ELF-1 (cell line): ENCODE measurements around the gene SLC4A2.
"Not testable (repeated sequence)": the region's sequence is repeated elsewhere in the genome, so short reads cannot be mapped to it uniquely, and the experiment has no call there.

Source experiments
- DNase-seq: peaks from one replicate; pipeline ENCODE4 v3.0.0-alpha.2; 2016; ENCODE audit warnings: low read depth, low spot score

Gene SLC4A2

GRCh38 chr7:151024435-151025056 is 34.8 kb upstream of the SLC4A2 start, which contains the start of gene ATG9B:
Gene ATG9B, minus strand, starts transcription at chr7:151024494. Its CDS starts 71 bp downstream, at chr7:151024423.
- DNase-seq: peak; percentile 79

DNA sequence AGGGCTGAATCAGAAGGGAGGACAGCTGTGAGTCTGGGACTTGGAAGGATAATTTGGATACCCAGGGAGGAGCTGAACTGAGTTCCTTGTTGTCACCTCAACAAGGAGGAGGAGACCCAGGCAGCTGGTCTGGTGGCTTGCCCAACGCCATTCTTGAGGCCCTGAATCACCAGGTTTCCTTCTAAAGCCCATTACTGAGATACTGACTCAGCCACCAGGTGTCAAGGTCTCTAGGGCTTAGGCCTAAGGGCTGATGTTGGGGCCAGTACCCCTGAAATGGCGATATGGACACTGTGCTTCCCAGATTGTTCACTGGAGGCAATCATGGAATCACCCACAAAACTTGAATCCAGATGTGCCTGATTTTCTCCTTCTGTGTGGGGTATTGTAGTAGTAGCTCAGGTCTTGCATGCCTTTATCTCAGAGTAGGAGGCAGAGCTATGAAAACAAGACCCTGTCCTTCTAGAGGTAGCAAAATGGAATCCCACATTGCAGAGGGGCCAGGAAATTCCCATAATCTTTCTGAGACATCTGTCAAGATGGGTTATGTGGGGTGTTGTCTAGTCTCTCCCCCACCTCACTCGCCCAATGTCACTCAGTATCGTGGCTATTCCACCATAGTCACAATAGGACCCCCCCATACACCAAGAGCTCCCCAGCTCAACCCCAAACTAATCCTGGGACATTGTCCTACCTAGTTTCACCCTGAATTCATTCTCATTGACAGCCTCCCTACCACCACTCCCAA is 33.3 kb upstream of the SLC4A2 start:
- peak; percentile 75 for DNase-seq

DNA sequence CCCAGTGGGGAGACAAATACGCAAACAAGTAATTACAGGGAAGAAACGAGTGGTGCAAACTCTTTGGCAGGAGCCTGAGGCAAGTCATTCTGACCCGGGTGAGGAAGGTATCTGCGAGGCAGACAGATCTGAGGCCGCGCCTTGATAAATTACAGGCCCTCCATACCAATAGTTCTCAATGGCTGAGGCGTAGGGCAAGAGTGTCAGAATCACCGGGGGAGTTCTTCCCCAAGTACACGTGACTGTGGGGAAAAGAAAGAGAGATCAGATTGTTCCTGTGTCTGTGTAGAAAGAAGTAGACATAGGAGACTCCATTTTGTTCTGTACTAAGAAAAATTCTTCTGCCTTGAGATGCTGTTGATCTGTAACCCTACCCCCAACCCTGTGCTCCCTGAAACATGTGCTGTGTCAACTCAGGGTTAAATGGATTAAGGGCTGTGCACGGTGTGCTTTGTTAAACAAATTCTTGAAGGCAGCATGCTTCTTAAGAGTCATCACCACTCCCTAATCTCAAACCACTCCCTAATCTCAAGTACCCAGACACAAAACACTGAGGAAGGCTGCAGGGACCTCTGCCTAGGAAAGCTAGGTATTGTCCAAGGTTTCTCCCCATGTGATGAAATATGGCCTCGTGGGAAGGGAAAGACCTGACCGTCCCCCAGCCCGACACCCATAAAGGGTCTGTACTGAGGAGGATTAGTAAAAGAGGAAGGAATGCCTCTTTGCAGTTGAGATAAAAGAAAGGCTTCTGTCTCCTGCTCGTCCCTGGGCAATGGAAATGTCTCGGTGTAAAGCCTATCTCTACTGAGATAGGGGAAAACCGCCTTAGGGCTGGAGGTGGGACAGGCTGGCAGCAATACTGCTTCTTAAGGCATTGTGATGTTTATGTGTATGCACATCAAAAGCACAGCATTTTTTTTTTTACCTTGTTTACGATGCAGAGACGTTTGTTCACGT is 32.3 kb upstream of the SLC4A2 start:
- peak; percentile 92 for DNase-seq

DNA sequence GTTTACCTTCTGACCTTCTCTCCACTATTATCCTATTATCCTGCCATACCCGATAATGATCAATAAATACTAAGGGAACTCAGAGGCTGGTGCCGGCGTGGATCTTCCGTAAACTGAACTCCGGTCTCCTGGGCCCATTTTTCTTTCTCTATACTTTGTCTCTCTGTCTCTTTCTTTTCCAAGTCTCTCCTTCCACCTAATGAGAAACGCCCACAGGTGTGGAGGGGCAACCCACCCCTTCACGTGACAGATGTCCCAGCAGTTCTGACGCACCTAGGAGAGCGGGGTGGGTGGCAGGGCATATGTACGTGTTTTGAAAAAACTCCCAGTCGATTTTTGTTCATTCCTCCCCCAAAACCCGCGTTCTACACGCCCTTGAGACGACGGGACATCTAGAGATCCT is 31.7 kb upstream of the SLC4A2 start:
- DNase-seq: not testable (repeated sequence)

GRCh38 chr7:151028131-151028947 is 31.1 kb upstream of the SLC4A2 start, which contains the start of gene ABCB8:
Gene ABCB8, plus strand, starts transcription at chr7:151028450. Its CDS starts 66 bp downstream, at chr7:151028516.
- peak; percentile 100 for DNase-seq

DNA sequence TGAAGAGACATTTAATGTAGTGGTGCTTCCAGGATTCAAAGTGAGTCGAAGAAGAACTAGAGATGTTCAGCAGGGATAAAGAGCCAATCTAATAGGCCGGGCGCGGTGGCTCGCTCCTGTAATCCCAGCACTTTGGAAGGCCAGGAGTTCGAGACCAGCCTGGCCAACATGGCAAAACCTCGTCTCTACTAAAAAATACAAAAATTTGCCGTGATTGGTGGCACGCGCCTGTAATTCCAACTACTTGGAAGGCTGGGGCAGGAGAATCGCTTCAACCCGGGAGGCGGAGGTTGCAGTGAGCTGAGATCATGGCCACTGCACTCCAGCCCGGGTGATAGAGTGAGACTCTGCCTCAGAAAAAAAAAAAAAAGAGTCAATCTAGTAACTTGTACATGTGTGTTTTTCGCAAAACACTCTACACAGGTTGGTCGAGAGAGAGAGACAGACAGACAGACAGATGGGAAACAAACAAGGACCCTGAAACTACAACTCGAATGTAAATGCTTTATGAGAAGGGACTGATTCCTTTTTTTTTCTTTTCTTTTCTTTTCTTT is 30.4 kb upstream of the SLC4A2 start:
- DNase-seq: no peak

DNA sequence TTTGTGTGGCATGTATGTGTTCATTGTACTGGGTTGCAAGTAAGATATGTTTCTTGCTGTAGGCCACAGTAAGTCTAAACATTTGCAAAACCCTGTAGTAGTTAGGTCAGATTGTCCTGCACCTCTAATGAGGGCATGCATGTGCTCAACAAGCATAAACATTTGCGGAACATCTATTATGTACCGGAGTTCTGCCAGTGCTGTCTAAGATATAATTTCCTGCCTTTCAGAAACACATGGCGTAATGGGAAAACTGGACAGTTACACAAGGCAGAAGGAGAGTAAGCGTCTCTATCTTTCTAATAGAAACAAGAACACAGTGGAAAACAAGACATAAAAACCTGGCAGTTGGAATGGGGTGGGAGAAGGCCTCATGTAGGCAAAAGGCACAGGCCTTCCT is 28.4 kb upstream of the SLC4A2 start:
- no peak for DNase-seq

DNA sequence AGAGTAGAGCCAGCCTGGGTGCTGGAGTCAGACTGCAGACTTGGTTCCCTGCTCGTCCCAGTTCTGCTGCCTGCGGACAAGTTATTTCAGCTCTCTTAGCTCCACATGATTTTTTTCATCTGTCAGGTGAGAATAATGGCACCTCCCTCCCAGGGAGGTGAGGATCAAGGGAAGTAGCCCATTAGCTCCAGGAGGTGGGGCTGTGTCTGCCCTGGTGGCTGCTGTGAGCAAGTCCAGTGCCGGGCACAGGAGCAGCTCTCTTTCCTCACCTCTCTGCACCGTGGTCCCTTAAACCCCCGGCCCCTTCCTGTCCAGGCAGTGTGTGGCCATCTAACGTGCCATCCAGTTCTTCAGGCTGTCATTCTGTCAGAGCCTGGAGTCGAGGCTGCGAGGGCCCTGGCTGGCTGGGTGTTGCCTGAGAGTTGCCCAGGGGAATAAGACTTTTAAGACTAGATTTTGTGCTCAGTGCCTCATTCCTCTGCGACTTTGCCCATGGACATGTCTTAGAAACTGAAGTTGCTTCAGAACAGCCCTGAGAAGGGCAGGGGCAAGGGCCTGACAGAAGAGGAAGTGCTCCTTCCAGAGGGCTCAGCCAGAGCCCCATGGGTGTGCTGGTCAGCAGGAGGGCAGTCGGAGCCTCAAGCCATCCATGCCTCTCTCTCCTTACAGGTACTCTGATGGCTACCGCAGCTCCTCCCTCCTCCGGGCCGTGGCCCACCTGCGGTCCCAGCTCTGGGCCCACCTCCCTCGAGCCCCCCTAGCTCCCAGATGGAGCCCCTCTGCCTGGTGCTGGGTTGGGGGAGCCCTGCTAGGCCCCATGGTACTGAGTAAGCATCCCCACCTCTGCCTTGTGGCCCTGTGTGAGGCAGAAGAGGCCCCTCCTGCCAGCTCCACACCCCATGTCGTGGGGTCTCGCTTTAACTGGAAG is 26.2 kb upstream of the SLC4A2 start:
- peak; percentile 36 for DNase-seq

GRCh38 chr7:151033864-151034249 is 25.5 kb upstream of the SLC4A2 start:
- no peak for DNase-seq

DNA sequence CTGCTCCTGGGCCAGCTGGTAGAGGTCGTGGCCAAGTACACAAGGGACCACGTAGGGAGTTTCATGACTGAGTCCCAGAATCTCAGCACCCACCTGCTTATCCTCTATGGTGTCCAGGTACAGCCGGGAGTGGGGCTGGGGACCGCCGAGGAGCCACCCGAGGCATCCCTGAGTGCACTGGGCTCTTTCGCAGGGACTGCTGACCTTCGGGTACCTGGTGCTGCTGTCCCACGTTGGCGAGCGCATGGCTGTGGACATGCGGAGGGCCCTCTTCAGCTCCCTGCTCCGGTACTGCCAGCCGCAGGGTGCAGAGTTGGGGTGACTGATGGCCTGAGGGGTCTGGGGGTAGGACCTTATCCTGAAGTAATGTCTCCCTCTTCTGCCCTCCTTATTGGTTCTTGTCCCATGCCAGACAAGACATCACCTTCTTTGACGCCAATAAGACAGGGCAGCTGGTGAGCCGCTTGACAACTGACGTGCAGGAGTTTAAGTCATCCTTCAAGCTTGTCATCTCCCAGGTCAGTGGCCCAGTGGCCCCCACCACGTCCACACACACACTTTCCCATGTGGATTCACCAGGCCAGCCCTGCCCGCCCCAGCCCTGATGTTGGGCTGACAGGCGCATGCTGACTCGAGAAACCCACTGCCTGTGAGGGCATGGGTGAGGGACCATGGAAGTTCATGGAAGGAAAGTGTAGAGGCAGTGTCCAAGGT is 24.9 kb upstream of the SLC4A2 start:
- no peak for DNase-seq

GRCh38 chr7:151035026-151035717 is 24.2 kb upstream of the SLC4A2 start:
- no peak for DNase-seq

GRCh38 chr7:151035902-151036301 is 23.5 kb upstream of the SLC4A2 start:
- DNase-seq: no peak

DNA sequence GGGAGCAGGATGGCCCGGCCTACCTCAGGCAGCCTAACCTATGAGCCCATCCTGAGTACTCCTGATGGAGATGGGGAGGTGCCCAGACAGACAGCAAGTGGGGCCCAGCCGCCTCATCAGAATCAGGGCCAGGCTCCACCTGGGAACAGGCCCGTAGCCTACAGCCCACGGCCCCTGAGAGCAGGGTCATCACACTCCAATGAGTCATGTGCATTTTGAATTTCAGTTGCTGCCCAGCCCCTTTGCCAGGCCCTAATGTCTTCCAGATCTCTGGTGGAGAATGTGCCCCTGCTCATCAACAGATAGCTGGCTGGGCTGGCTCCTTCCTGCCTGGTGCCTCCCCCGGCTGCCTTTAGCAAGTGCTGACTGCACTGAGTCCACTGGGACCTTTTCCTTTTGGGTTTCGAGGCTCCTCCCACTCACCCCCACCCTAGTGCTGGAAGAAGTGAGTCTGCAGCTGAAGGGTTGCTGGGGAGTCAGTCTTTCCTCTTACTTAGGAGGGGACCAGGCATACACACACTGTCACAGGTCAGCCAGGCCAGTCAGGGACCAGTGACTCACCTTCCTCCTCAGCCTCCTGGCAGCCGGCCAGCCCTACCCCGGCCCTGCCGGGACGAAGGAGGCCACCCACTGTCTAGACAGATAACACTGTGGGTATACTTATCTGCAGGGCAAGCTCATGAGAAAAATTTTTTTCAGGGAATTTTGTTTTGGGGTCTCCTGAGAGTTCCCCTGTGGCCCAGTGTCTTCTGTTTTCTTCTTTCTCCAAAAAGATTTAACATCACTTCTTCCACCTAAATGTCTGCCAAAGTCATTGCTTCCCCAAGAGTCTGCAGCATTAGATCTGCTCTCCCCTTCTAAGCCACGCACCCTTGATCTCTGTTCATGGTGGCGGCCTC is 20.2 kb upstream of the SLC4A2 start:
- DNase-seq: peak; percentile 63

DNA sequence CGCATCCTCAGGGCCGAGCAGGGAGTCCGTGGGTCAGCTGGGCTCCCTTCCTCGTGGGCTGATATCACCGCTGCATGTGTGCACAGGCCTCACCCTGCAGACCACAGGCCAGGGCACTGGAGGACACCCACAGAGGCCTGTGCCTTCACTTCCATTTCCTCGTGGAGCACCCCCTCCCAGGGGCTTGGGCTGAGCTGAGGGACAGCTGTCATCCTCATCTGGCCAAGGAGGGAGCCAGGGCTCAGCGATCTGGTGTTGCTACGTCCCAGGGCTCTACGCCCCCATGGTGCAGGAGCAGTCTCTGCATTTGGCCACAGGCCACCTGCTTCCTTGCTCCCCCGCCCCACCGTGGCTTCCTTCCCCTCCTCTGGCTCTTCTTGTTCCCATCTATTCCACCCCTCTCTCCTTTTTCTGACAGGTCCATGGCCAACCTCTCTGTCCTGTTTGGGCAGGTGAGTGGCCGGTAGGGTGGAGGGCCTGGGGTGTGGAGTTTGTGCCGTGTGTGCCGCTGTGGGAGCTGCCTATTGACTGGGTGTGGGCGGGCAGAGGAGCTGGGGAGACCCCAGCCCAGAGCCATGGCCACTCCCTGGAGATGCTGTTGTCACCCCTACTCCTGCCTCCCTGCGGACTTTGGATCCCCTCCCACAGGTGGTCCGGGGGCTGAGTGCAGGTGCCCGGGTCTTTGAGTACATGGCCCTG is 19.4 kb upstream of the SLC4A2 start:
- no peak for DNase-seq

GRCh38 chr7:151040616-151041375 is 18.6 kb upstream of the SLC4A2 start:
- no peak for DNase-seq

- DNase-seq: not testable (repeated sequence)
These were observed 15.9 kb upstream of the SLC4A2 start for GRCh38 chr7:151043449-151043848.
